ENCODE measurements around the gene ENPP3. TPM values are rescaled to one million over a fixed set of nuclear protein-coding genes. Genes with fewer than 3 reads are reported as not detected.

The ENPP3 gene
- total and polyA plus RNA-seq, 3 donors from 2014 or later = 1.6 to 3.3 (median 2.8) TPM

DNA sequence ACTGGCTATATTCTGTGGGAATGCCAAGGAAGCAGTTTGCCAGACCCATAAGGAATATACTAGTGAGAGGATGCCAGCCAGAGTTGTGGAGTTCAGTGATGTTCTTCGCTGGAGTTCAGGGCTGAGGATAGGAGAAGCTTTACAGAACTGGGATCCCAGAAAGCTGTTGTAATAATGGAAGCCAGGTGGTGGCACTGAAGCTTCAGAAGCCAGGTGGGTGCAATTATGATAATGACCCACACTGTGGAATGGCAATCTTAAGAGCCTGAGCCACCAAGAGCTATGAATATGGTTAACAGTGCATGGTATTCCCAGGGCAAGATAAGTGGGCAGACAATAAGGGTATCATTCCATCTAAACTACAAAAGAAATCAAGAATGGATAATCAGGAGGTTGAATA lies 145.7 kb downstream of the ENPP3 start:
- Histone ChIP-seq H3K27ac (no peak overlapping the region), H3K36me3 (ENCODE audit: low read depth, missing control alignments) (no peaks in the 10 kb centered on the region), H3K9me3 (no peaks in the 10 kb centered on the region), H3K4me1 (no peaks in the 10 kb centered on the region), H3K27me3 (no peaks in the 10 kb centered on the region), H3K4me3 (no peak overlapping the region)
- 94% methylated on average over 1 of the region's 1 CpG for WGBS, 2 donors
- intact Hi-C loops (cut with DNase I; ENCODE audit: low total_unique reads) = no loop called here
- DNase-seq = no peak
- TF ChIP-seq POLR2A (IDR thresholded peaks at IDR 0.05) = no peak
- TF ChIP-seq, protein P1, sequence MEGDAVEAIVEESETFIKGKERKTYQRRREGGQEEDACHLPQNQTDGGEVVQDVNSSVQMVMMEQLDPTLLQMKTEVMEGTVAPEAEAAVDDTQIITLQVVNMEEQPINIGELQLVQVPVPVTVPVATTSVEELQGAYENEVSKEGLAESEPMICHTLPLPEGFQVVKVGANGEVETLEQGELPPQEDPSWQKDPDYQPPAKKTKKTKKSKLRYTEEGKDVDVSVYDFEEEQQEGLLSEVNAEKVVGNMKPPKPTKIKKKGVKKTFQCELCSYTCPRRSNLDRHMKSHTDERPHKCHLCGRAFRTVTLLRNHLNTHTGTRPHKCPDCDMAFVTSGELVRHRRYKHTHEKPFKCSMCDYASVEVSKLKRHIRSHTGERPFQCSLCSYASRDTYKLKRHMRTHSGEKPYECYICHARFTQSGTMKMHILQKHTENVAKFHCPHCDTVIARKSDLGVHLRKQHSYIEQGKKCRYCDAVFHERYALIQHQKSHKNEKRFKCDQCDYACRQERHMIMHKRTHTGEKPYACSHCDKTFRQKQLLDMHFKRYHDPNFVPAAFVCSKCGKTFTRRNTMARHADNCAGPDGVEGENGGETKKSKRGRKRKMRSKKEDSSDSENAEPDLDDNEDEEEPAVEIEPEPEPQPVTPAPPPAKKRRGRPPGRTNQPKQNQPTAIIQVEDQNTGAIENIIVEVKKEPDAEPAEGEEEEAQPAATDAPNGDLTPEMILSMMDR (IDR thresholded peaks at IDR 0.05) = no peak

DNA sequence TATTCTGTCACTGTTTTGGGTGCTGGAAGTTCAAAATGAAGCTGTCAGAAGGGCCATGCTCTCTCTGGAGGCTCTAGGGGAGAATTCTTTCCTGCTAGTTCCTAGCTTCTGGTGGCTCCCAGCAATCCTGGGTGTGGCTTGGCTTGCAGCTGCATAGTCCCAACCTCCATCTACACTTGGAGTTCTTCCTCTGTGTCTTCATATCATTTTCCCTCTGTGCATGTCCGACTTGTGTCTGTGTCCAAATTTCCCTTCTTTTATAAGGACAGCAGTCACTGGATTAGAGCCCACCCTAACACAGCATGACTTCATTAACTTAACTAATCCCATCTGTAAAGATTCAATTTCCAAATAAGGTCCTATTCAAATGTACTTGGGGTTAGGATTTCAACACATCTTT lies 147.5 kb downstream of the ENPP3 start:
- DNase-seq = no peak
- no peaks in the 10 kb centered on the region for H3K4me1 ChIP-seq
- no peaks in the 10 kb centered on the region for H3K9me3 ChIP-seq
- no peak overlapping the region for H3K4me3 ChIP-seq
- no peaks in the 10 kb centered on the region for H3K36me3 ChIP-seq (ENCODE audit: low read depth, missing control alignments)
- intact Hi-C loops (cut with DNase I; ENCODE audit: low total_unique reads) = no loop called here
- no peaks in the 10 kb centered on the region for H3K27me3 ChIP-seq
- no peak overlapping the region for H3K27ac ChIP-seq
- 53 to 68% methylated on average over 1 of the region's 1 CpG for WGBS, 2 donors
- TF ChIP-seq POLR2A (IDR thresholded peaks at IDR 0.05) = no peak
- TF ChIP-seq, protein P1 (IDR thresholded peaks at IDR 0.05) = no peak

DNA sequence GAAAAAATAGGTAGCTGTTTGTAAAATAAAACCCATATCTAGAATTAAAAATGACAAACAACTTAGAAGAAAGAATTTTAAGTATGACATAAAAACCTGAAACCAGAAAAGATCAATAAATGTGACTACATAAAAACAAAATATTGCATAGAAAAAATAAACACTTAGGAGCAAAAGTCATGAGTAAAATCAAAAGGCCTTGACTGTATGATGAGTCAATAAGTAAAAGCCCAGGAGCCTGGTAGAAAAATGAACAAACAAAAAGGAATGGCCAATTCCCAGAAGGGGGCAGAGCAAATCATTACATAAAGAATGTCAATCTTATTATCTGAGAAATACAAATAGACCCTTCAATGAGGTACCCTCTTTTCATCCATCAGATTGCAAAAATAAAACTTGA lies 150.0 kb downstream of the ENPP3 start:
- no peaks in the 10 kb centered on the region for H3K27me3 ChIP-seq
- H3K27ac ChIP-seq = no peak overlapping the region
- TF ChIP-seq, protein P1 (IDR thresholded peaks at IDR 0.05) = no peak
- no peak for TF ChIP-seq POLR2A (IDR thresholded peaks at IDR 0.05)
- intact Hi-C loops (cut with DNase I; ENCODE audit: low total_unique reads) = no loop called here
- H3K4me1 ChIP-seq = no peaks in the 10 kb centered on the region
- H3K9me3 ChIP-seq = no peaks in the 10 kb centered on the region
- DNase-seq = no peak
- no peak overlapping the region for H3K4me3 ChIP-seq
- no peaks in the 10 kb centered on the region for H3K36me3 ChIP-seq (ENCODE audit: low read depth, missing control alignments)

DNA sequence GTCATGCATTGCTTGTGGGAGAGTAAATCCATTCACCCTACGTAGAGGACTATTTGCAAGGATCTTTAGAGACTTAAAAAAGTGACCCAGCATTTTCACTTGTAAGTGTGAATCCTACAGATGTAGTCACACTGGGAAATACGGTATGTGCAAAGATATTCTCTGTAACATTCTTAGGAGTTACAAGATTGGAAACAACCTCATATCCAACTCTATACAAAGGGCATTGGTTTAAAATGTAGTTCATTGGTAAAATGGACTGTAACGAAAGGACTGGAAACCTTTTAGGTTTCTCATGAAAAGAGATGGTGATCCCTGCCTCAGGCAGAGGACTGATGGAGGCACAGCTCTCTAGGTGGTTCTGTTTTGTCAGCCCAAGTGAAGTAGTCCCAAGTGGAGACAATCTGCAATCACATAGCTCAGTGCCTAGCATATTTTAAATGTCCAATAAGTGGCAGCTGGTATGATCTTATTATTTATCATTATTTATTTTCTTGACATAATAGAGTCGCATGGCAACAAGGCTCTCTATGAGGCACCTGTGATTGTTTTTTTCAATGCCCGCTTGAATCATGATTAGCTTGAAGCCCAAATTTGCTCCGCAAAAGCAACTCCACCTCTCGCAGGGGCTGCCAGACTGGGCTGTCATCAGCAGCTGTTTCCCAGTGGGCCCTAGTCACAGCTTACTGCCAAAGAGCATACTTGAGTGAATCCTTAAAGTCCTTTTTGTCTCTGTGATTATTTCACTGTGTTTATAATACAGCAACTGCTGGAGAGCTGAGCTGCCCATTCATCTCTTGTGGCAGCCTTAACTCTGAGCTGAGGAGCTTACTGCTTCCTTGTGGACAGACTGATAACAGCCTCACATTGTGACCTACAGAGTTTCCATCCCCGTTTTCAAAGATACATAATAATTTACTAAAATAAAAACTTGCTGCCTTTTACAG lies 150.9 kb downstream of the ENPP3 start:
- DNase-seq = no peak
- intact Hi-C loops (cut with DNase I; ENCODE audit: low total_unique reads) = no loop called here
- no peak overlapping the region for H3K27ac ChIP-seq
- 61 to 62% methylated on average over 8 of the region's 8 CpGs for WGBS, 2 donors
- no peaks in the 10 kb centered on the region for H3K4me1 ChIP-seq
- no peaks in the 10 kb centered on the region for H3K36me3 ChIP-seq (ENCODE audit: low read depth, missing control alignments)
- H3K27me3 ChIP-seq = no peaks in the 10 kb centered on the region
- TF ChIP-seq POLR2A (IDR thresholded peaks at IDR 0.05) = no peak
- TF ChIP-seq, protein P1 (IDR thresholded peaks at IDR 0.05) = no peak
- H3K9me3 ChIP-seq = no peaks in the 10 kb centered on the region
- no peak overlapping the region for H3K4me3 ChIP-seq

DNA sequence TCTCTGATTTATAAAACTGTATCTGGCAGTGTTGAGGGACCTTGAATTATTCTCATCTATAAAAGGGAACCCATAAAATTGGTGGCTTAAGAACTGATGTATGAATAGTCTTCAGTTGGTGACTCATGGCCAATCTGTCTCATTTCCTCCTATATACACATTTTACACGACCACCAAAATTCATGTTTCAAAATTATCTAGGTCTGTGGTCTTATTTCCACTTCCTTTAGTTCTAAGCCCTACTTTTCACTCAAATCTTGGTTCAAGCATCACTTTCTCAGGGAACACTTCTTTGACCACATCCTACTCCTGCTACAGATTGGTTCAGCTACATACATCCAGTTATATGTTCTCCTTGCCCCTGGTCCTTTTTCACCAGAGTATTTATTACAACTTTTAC lies 152.1 kb downstream of the ENPP3 start:
- H3K27ac ChIP-seq = no peak overlapping the region
- no peaks in the 10 kb centered on the region for H3K27me3 ChIP-seq
- no peaks in the 10 kb centered on the region for H3K9me3 ChIP-seq
- no peaks in the 10 kb centered on the region for H3K4me1 ChIP-seq
- H3K4me3 ChIP-seq = no peak overlapping the region
- WGBS, 2 donors = 56 to 66% methylated on average over 1 of the region's 1 CpG
- intact Hi-C loops (cut with DNase I; ENCODE audit: low total_unique reads) = no loop called here
- no peaks in the 10 kb centered on the region for H3K36me3 ChIP-seq (ENCODE audit: low read depth, missing control alignments)
- DNase-seq = no peak
- no peak for TF ChIP-seq POLR2A (IDR thresholded peaks at IDR 0.05)
- TF ChIP-seq, protein P1 (IDR thresholded peaks at IDR 0.05) = no peak

All from testis (tissue), 3 donors.